GM12878 (cell line): ENCODE results near the gene KCNQ1.

Experiments used
- ATF7 ChIP-seq: fragments of 450-650 bp; IDR thresholded peaks from 2 replicates; pipeline ENCODE4 v1.6.1; 2016; ENCODE audit warnings: low read depth, mild to moderate bottlenecking
- POLR2A ChIP-seq: IDR thresholded peaks from 2 replicates; pipeline ENCODE4 v1.6.1; 2011; ENCODE audit warnings: low read depth, mild to moderate bottlenecking, low read length
- ZBTB11 ChIP-seq: fragments of 450-650 bp; formaldehyde crosslinking; IDR thresholded peaks from 2 replicates; pipeline ENCODE4 v1.5.0; 2022; ENCODE audit warnings: mild to moderate bottlenecking, missing genetic modification characterization
- ZBTB33 ChIP-seq: fragments of 450-650 bp; IDR thresholded peaks from 2 replicates; pipeline ENCODE4 v1.6.1; 2017; ENCODE audit warnings: mild to moderate bottlenecking

DNA sequence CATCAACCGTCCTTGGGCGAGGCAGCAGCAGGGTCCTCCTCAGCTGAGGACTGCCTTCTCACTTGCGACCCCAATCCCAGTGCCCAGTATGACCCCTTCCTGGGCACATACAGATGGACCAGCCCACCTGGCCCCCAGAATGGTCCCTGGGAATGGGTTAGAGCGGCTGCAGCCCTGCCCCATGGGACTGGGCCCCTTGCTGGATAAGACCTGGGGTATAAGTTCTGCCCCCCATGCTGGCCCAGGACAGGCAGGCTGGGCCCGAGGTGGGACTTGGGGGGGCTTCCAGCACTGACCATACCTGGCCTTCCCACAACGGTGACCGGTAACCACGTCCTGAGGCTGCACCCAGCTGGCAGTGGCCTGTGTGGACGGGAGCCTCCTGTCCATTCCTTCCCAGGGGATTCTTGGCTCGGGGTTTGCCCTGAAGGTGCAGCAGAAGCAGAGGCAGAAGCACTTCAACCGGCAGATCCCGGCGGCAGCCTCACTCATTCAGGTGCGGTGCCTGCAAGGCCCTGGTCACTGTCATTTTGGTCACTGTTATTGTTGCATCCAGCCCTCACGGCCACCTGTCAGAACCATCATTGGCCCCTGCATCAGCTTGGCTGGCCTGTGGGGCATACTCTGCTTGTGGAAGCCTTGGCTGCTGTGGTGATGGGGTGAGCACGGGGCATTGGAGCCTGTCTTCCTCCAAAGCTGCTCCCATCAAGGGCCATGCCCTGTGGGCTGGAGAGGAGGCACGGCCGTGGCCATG, 140.2 kb downstream of the KCNQ1 start:
- TF ChIP-seq POLR2A: no peak
- no peak for TF ChIP-seq ATF7
- TF ChIP-seq ZBTB11: no peak
- TF ChIP-seq ZBTB33: no peak
